Immature natural killer cell (primary cell): ENCODE results near the gene ZNRF1. TPM values are rescaled to one million over a fixed set of nuclear protein-coding genes. Genes with fewer than 3 reads are reported as not detected.
A peak's percentile ranks its signal among the peaks of the same experiment; 100 is the strongest.

Experiments used
- DNase-seq, 3 donors: peaks; one replicate each; pipeline ENCODE4 v3.0.0; 2022; ENCODE audit warnings: mixed read lengths in 1 of 3
- H3K27ac Mint-ChIP-seq, 6 donors: one replicate each; pipeline ENCODE4 v1.8.0; 2020; ENCODE audit warnings: mixed read lengths in 6 of 6, mild to moderate bottlenecking in 5 of 6, inconsistent platforms in 4 of 6, moderate library complexity in 3 of 6
- H3K27me3 Mint-ChIP-seq, 3 donors: one replicate each; pipeline ENCODE4 v1.8.0; 2020 to 2021; ENCODE audit warnings: low read depth in 3 of 3, mild to moderate bottlenecking in 3 of 3, mixed read lengths in 3 of 3, moderate library complexity in 3 of 3, inconsistent platforms in 1 of 3
- H3K36me3 Mint-ChIP-seq, 3 donors: one replicate each; pipeline ENCODE4 v1.8.0; 2020; ENCODE audit warnings: mixed read lengths in 3 of 3, inconsistent platforms in 2 of 3, mild to moderate bottlenecking in 2 of 3
- H3K4me1 Mint-ChIP-seq, 2 donors: one replicate each; pipeline ENCODE4 v1.8.0; 2020; ENCODE audit warnings: inconsistent platforms in 2 of 2, mild to moderate bottlenecking in 2 of 2, mixed read lengths in 2 of 2, moderate library complexity in 1 of 2
- H3K4me3 Mint-ChIP-seq, 5 donors: one replicate each; pipeline ENCODE4 v1.8.0; 2020; ENCODE audit warnings: mild to moderate bottlenecking in 5 of 5, mixed read lengths in 5 of 5, inconsistent platforms in 3 of 5, moderate library complexity in 3 of 5
- H3K9me3 Mint-ChIP-seq, 6 donors: one replicate each; pipeline ENCODE4 v1.8.0; 2020; ENCODE audit warnings: mild to moderate bottlenecking in 6 of 6, mixed read lengths in 6 of 6, inconsistent platforms in 4 of 6, moderate library complexity in 3 of 6
- polyA plus RNA-seq, 3 donors: library from polyadenylated mRNA; unstranded; fragments of 300-500 nt; fragmentation: Illumina TruSeq; gene quantifications; one replicate each; pipeline ENCODE4 v1.2.3, GENCODE V29; 2021

Gene ZNRF1
- polyA plus RNA-seq, 3 donors from 2014 or later: 0.21 to 1.3 (median 0.68) TPM

DNA sequence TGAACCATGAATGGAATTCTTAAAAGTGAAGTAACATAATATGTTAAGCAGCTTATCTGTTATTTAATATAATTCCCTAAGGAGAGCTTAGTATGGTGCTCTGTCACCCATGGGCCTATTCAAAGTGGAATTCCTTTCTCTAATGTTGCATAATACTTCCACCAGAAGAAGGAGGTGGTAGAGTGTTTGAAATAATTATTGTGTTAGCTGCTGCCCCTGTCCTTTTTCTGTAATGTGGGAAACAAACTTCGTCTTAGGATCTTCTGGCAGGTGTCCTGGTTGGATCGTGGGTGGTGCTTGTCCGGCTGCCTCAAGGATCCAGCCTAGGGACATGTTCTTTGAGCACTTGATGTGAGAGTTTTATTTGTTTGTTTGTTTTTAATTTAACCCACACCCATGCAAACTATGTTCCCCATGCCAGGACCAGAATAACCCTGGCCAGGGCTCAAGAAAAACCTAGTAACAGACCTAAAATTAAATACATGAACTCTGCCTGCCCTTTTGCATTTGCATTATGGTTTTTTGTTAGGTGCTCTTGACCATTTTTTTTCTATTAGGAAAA lies 46.1 kb downstream of the ZNRF1 start:
- no peak for DNase-seq

GRCh38 chr16:75045424-75045823 lies 46.6 kb downstream of the ZNRF1 start:
- DNase-seq: no peak
- H3K27me3 Mint-ChIP-seq: peaks cover 0 to 4% (median 1%) of the 10 kb centered on the region in 3 donors
- H3K4me3 Mint-ChIP-seq: no peak overlapping the region
- H3K36me3 Mint-ChIP-seq: no peaks in the 10 kb centered on the region
- H3K4me1 Mint-ChIP-seq: peaks cover 0 to 8% of the 10 kb centered on the region in 2 donors
- H3K27ac Mint-ChIP-seq: no peak overlapping the region
- H3K9me3 Mint-ChIP-seq: peaks cover 0 to 3% (median 0%) of the 10 kb centered on the region in 6 donors

More for the DNA sequence above, 46.1 kb downstream of the ZNRF1 start:
- Mint-ChIP-seq H3K9me3 (peaks cover 0 to 3% (median 0%) of the 10 kb centered on the region in 6 donors), H3K4me3 (no peak overlapping the region), H3K27ac (no peak overlapping the region), H3K27me3 (peaks cover 0 to 4% (median 1%) of the 10 kb centered on the region in 3 donors), H3K36me3 (no peaks in the 10 kb centered on the region), H3K4me1 (peaks cover 0 to 8% of the 10 kb centered on the region in 2 donors)

GRCh38 chr16:75048054-75048453 lies 49.2 kb downstream of the ZNRF1 start:
- H3K4me3 Mint-ChIP-seq: no peak overlapping the region
- H3K9me3 Mint-ChIP-seq: peaks cover 0 to 3% (median 0%) of the 10 kb centered on the region in 6 donors
- DNase-seq: no peak
- no peak overlapping the region for H3K27ac Mint-ChIP-seq
- H3K4me1 Mint-ChIP-seq: peaks cover 0 to 6% of the 10 kb centered on the region in 2 donors
- no peaks in the 10 kb centered on the region for H3K36me3 Mint-ChIP-seq
- peaks cover 0 to 2% (median 0%) of the 10 kb centered on the region in 3 donors for H3K27me3 Mint-ChIP-seq

- no peaks in the 10 kb centered on the region for H3K36me3 Mint-ChIP-seq
Observed at GRCh38 chr16:75048530-75048929, 49.7 kb downstream of the ZNRF1 start.

GRCh38 chr16:75052481-75053202 lies 53.8 kb downstream of the ZNRF1 start:
- peaks cover 0 to 2% (median 0%) of the 10 kb centered on the region in 3 donors for H3K27me3 Mint-ChIP-seq
- H3K4me3 Mint-ChIP-seq: no peak overlapping the region
- H3K36me3 Mint-ChIP-seq: no peaks in the 10 kb centered on the region
- peaks cover 0 to 3% (median 0%) of the 10 kb centered on the region in 6 donors for H3K9me3 Mint-ChIP-seq
- no peak overlapping the region for H3K27ac Mint-ChIP-seq
- no peaks in the 10 kb centered on the region for H3K4me1 Mint-ChIP-seq
- DNase-seq: no peak

More at GRCh38 chr16:75048530-75048929, 49.7 kb downstream of the ZNRF1 start:
- Mint-ChIP-seq H3K27ac (no peak overlapping the region), H3K4me1 (peaks cover 0 to 1% of the 10 kb centered on the region in 2 donors), H3K9me3 (peaks cover 0 to 3% (median 0%) of the 10 kb centered on the region in 6 donors), H3K4me3 (no peak overlapping the region), H3K27me3 (peaks cover 0 to 2% (median 0%) of the 10 kb centered on the region in 3 donors)
- no peak for DNase-seq

GRCh38 chr16:75053791-75054555 lies 55.1 kb downstream of the ZNRF1 start:
- H3K27ac Mint-ChIP-seq: no peak overlapping the region
- H3K27me3 Mint-ChIP-seq: no peaks in the 10 kb centered on the region

DNA sequence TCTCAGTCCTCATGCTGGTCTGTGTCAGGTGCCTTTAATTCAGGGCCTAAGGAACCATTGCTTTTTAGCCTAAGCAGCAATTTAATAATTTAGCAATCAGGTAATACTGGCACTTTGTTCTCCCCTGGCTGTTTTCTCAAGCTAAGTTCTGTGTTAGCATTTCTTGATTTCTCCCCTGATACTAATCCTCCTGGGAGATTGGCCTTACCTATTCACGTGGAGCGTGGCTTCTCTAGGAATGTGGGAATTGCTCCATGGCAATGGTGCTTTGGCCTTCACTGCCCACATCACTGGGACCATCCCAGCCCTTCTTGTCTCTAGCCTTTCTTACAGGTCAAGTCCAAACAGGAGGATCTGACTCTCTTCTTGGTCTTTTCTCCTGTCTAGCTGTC lies 55.7 kb downstream of the ZNRF1 start:
- Mint-ChIP-seq H3K9me3 (peaks cover 0 to 2% (median 0%) of the 10 kb centered on the region in 6 donors), H3K4me1 (no peaks in the 10 kb centered on the region), H3K4me3 (no peak overlapping the region)

More at GRCh38 chr16:75053791-75054555, 55.1 kb downstream of the ZNRF1 start:
- H3K9me3 Mint-ChIP-seq: peaks cover 0 to 2% (median 0%) of the 10 kb centered on the region in 6 donors
- no peak overlapping the region for H3K4me3 Mint-ChIP-seq
- H3K4me1 Mint-ChIP-seq: no peaks in the 10 kb centered on the region
- DNase-seq: no peak
- no peaks in the 10 kb centered on the region for H3K36me3 Mint-ChIP-seq

GRCh38 chr16:75058806-75059205 lies 60.0 kb downstream of the ZNRF1 start:
- DNase-seq: no peak
- Mint-ChIP-seq H3K27me3 (peaks cover 0 to 9% (median 0%) of the 10 kb centered on the region in 3 donors), H3K4me3 (no peak overlapping the region), H3K9me3 (no peaks in the 10 kb centered on the region), H3K4me1 (peaks cover 5 to 12% of the 10 kb centered on the region in 2 donors), H3K36me3 (peaks cover 0 to 3% (median 0%) of the 10 kb centered on the region in 3 donors), H3K27ac (no peak overlapping the region)

More for the DNA sequence above, 55.7 kb downstream of the ZNRF1 start:
- Mint-ChIP-seq H3K27me3 (peaks cover 0 to under 1% (median 0%) of the 10 kb centered on the region in 3 donors), H3K36me3 (peaks cover 0 to under 1% (median 0%) of the 10 kb centered on the region in 3 donors), H3K27ac (no peak overlapping the region)
- DNase-seq: no peak

DNA sequence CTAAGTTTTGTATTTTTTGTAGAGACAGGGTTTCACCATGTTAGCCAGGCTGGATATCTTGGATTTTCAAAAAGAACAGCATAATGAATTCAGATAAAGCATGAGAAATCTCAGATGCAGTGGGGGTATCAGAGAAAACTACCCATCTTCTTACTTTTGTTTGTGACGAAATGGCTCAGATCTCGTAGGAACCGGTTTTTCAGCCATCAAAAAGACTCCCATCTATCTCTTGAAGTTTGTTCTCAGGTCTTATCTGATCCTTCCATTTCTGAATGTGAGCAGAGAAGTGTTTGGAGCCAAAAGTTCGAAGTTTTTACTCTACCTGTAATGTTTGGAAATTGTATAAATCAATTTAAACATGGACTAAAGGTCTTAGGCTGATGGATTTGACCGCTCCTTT lies 60.6 kb downstream of the ZNRF1 start:
- Mint-ChIP-seq H3K36me3 (peaks cover 0 to 3% (median 0%) of the 10 kb centered on the region in 3 donors), H3K27ac (no peak overlapping the region), H3K4me3 (no peak overlapping the region), H3K9me3 (no peaks in the 10 kb centered on the region), H3K4me1 (peaks cover 7 to 16% of the 10 kb centered on the region in 2 donors), H3K27me3 (peaks cover 0 to 9% (median 0%) of the 10 kb centered on the region in 3 donors)
- DNase-seq: no peak

GRCh38 chr16:75060723-75061122 lies 61.9 kb downstream of the ZNRF1 start:
- Mint-ChIP-seq H3K36me3 (peaks cover 0 to 3% (median 0%) of the 10 kb centered on the region in 3 donors), H3K27ac (no peak overlapping the region), H3K27me3 (peaks cover 0 to 10% (median 0%) of the 10 kb centered on the region in 3 donors), H3K4me1 (peaks cover 20 to 29% of the 10 kb centered on the region in 2 donors), H3K9me3 (no peaks in the 10 kb centered on the region), H3K4me3 (no peak overlapping the region)
- DNase-seq: no peak

GRCh38 chr16:75061669-75062068 lies 62.8 kb downstream of the ZNRF1 start:
- Mint-ChIP-seq H3K27me3 (peaks cover 0 to 12% (median 2%) of the 10 kb centered on the region in 3 donors), H3K27ac (no peak overlapping the region), H3K4me1 (peaks cover 25 to 36% of the 10 kb centered on the region in 2 donors), H3K9me3 (no peaks in the 10 kb centered on the region), H3K4me3 (no peak overlapping the region), H3K36me3 (peaks cover 0 to 3% (median 0%) of the 10 kb centered on the region in 3 donors)
- no peak for DNase-seq

DNA sequence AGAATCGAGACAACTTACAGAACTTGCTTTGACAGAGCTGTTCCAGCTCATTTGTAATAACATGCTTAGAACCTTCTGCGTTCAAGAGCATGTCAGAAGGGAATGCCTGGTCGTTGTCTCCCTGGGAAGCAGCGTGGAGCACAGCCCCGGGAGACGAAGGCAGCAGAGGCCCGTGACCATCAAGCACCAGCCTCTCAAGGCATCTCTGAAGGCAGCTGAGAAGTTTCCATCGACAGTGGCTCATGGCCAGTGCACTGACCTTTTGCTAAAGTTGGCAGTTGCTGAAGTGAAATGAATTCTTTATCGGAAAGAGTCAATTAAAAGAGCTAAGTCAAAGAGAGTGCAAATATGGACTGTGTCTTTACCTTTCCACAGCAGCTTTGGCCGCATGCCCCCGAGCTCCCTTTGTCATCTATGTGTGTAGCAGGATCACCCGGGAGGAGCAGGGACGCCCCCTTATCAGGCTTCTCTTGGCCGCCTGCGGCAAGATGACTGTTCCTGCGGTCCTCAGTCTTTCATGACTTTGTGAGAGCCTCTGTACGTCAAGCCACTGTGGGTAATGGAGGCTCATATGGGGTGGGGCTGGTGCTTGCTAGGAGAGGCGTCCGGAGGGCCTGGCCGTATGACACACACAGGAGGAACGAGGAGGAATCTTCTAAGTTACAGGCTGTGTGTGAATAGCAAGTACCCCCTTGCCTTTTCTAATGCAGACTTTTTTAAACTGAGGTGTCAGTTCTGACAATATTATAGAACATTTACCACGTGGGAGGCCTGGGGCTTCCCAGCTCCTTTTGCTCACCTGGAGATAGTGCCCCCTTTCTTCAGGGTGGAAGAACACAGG lies 63.5 kb downstream of the ZNRF1 start:
- no peak for DNase-seq
- peaks cover 0 to 3% (median 0%) of the 10 kb centered on the region in 3 donors for H3K36me3 Mint-ChIP-seq
- H3K27ac Mint-ChIP-seq: peak overlapping the region in 1 of 6 donors; percentile 34
- peaks cover 29 to 43% of the 10 kb centered on the region in 2 donors for H3K4me1 Mint-ChIP-seq
- peak overlapping the region in 2 of 5 donors; percentile 52 to 64 for H3K4me3 Mint-ChIP-seq
- no peaks in the 10 kb centered on the region for H3K9me3 Mint-ChIP-seq
- peaks cover 2 to 12% (median 2%) of the 10 kb centered on the region in 3 donors for H3K27me3 Mint-ChIP-seq

- Mint-ChIP-seq H3K27ac (peak overlapping the region in 1 of 6 donors; percentile 34), H3K4me3 (peak overlapping the region in 2 of 5 donors; percentile 52 to 64), H3K36me3 (peaks cover 0 to 3% (median 0%) of the 10 kb centered on the region in 3 donors), H3K27me3 (peaks cover 2 to 12% (median 2%) of the 10 kb centered on the region in 3 donors), H3K4me1 (peaks cover 29 to 48% of the 10 kb centered on the region in 2 donors), H3K9me3 (no peaks in the 10 kb centered on the region)
- no peak for DNase-seq
Observed at GRCh38 chr16:75062976-75063346, 64.1 kb downstream of the ZNRF1 start.
